Amygdala (tissue), 56 donors: ENCODE data around the gene RAB5B.
"Not testable (repeated sequence)": the region's sequence is repeated elsewhere in the genome, so short reads cannot be mapped to it uniquely, and the experiment has no call there.

Experiments used
- DNase-seq, 56 donors: peaks; one replicate each; lab custom pipeline; 2025; lab: John Stamatoyannopoulos, UW

RAB5B gene

DNA sequence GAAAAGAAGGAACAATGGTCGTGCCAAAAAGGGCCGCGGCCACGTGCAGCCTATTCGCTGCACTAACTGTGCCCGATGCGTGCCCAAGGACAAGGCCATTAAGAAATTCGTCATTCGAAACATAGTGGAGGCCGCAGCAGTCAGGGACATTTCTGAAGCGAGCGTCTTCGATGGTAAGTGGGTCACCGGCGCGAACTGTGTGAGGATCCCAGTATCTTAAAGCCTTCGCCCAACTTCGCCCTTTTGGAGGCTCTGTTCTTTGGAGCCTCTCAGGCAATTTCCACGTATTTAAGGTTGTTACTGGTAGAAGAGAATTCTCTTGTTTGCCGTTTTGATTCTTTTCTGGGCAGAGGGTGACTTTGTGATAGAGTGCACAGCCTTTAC lies 68.5 kb downstream of the RAB5B start:
- not testable (repeated sequence) for DNase-seq

DNA sequence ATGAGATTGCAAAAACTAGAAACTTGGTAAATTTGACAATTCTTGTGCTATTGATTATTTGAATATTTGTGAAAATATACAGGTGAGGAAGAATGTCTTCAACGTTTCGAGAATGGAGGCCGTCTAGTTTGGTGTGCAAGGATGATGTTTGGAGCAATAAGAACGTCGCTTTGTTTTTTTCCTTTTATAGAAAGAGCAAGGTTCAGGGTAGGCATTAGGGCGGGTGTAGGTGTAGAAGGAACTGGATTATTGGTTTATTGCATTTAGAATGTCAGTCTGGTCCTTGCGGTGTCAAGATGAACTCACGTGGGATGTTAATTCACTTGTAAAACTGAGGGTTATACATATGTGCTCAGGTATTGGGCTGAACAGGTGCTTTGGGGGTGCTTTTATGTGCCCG lies 69.0 kb downstream of the RAB5B start:
- no peak for DNase-seq
